ENCODE results near the gene CWC25. TPM values are rescaled to one million over a fixed set of nuclear protein-coding genes. Genes with fewer than 3 reads are reported as not detected.

Gene CWC25
- total RNA-seq, 4 donors from 2014 or later = 18.7 to 37.1 (median 25.7) TPM

GRCh38 chr17:38869526-38870258, 44.6 kb upstream of the CWC25 start, which contains the start of gene LASP1:
LASP1 (plus strand) TSS chr17:38870058; CDS start chr17:38870190, 132 bp downstream.
- TF ChIP-seq CTCF (IDR thresholded peaks at IDR 0.05; ENCODE audit: low read depth) = no peak

- TF ChIP-seq CTCF (IDR thresholded peaks at IDR 0.05; ENCODE audit: low read depth) = no peak
Observed at GRCh38 chr17:38868817-38869525, 43.9 kb upstream of the CWC25 start.

- TF ChIP-seq CTCF (IDR thresholded peaks at IDR 0.05; ENCODE audit: low read depth) = no peak
Observed at GRCh38 chr17:38867968-38868816, 43.1 kb upstream of the CWC25 start.

GRCh38 chr17:38867179-38867967, 42.3 kb upstream of the CWC25 start:
- TF ChIP-seq CTCF (IDR thresholded peaks at IDR 0.05; ENCODE audit: low read depth) = no peak

- no peak for TF ChIP-seq CTCF (IDR thresholded peaks at IDR 0.05; ENCODE audit: low read depth)
Observed at GRCh38 chr17:38864636-38865398, 39.7 kb upstream of the CWC25 start.

GRCh38 chr17:38861399-38861843, 36.3 kb upstream of the CWC25 start:
- TF ChIP-seq CTCF (IDR thresholded peaks at IDR 0.05; ENCODE audit: low read depth) = no peak
